GM18870 (cell line): Measurements from ENCODE around the gene KCNJ14.

Source experiments
- ATAC-seq: cut with Tn5 transposase; IDR thresholded peaks from one replicate; pipeline ENCODE4 v1.9.1; 2021; ENCODE audit warnings: moderate library complexity; ENCODE audit not compliant: unreplicated experiment

KCNJ14 gene

DNA sequence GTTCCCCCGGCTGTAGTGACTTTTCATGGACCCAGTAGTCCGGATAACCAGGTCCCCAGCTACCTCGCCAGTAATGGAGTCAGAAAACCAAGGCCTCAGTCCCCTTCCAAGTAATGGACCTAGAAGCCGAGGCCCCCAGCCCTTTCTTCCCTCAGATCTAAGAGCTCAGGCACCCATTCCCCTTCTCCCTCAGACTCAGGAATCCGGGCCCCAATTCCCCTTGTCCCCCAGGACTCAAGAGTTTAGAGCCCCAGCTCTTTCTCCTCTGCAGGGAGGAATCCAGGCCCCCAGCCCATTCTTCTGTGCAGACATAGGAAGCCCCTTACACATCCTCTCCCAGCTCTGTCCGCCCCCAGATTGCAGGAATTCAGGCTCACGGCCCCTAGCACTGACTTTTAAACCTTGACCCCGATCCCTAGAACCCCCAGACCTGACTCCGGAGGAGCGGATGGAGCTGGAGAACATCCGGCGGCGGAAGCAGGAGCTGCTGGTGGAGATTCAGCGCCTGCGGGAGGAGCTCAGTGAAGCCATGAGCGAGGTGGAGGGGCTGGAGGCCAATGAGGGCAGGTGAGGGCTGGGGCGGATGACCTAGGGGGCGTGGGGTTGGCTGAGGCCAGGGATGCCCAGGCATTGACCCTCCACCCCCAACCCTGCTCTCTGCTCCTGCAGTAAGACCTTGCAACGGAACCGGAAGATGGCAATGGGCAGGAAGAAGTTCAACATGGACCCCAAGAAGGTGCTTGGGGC is 14.7 kb downstream of the KCNJ14 start:
- no peak for ATAC-seq

DNA sequence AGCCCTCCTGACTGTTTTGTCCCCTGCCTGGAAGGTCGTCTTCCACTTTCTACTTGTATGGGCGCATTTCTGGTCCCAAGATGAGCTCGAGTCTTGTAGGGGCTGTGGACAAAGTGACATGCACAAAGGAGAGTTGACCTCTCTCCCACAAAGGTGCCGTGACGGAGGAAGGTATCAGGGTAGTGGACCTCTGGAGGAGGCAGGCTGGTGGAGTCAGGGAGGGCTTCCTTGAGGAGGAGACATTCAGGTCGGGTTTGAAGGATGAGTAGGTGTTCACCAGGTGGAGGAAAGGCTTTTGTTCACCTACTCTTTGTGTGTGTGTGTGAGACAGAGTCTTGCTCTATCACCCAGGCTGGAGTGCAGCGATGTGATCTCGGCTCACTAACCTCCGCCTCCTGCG is 15.5 kb downstream of the KCNJ14 start:
- ATAC-seq, result no peak

DNA sequence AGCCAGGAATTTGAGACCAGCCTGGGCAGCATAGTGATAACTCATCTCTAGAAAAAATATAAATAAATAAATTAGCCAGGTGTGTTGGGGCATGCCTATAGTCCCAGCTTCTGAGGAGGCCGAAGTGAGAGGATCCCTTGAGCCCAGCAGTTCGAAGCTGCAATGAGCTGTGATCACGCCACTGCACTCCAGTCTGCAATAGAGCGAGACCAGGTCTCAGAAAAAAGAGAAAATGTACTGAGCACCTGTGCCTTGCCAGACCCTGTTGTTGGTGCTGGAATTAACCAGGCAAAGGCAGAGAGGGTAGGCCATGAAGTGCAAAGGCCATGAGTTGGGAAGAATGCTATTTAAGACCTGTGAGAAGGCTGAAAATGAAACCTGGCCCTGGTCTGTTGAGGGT is 16.5 kb downstream of the KCNJ14 start:
- ATAC-seq, result no peak

DNA sequence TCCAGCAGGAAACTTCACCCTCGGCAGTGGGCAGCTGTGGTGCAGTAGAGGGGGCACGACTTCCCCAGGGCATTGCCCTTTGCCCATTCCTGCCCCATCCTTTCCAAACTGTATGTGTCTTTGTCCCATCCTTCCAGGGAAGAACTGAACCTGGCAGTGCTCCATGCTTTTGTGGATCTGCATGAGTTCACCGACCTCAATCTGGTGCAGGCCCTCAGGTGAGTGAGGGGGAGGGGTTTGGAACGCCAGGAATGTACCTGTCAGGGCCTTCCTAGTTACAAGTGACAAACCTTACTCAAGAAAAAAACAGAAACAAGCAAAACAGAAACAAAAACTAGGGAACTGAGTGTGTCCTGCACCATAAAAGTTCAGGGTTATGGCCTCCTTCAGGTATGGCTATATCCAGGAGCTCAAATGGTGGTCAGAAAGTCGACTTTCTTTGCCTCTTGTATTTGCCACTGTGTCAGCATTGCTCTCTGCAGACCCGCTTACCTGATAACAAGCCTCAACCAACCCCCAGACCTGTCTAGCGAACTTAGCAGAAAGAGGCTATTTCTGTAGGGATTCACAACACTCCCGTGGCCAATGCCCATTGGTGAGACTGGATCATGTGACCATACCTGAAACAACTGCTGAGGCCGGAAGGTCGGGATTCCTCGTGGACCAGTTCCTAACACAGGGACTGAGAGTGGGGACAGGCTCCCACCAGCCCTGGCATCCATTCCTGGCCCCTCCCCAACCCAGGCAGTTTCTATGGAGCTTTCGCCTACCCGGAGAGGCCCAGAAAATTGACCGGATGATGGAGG is 18.0 kb downstream of the KCNJ14 start:
- ATAC-seq, result no peak

DNA sequence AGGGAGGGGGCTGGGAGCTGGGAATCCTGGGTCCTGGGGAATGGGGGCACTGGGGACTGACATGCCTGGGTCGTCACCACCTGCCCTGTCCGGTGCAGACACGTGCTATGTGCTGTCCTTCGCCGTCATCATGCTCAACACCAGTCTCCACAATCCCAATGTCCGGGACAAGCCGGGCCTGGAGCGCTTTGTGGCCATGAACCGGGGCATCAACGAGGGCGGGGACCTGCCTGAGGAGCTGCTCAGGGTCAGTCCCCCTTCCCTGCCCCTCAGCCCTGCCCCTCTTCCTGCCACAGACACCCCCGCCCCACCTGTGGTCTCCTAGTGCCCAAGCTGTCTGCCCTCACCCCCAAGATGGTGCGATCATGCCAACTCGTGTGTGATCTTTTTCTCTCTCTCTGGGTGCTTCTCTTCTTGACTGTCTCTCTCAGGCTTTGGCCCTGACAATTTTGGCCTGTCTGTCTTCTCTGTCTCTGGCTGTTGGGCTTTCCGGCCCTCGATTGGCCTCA is 18.8 kb downstream of the KCNJ14 start:
- ATAC-seq, result no peak

DNA sequence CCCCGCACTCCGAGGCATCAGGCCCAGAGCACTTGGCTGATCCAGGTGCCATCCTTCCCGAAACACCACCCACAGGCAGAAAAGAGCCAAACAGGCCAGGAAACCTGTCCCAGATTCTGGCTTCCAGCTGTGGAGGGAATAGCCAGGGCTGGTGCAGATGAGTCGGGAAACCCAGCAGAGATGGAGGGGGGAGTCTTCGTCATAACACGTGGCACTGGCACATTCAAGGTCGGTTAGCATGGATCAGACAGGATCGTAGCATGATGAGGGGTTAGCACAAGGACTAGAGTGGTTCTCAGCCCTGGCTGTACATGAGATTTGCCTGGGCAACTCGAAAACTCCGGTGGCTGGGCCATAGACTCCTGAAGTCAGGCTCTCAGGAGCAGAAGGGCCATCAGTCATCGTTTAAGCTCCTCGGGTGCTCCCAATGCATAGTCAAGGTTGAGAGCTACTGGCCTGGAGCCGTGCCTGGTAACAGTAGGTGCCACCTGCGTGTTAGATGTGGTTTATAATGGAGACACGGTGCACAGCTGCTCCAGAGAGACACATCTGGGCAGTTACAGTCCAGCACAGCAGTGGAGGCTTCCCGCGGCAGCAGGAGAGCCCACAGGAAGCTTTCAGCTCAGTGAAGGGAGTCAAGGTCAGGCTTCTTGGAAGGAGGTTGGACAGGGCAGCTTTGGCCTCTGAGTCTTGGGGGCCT is 20.1 kb downstream of the KCNJ14 start:
- ATAC-seq, result no peak

DNA sequence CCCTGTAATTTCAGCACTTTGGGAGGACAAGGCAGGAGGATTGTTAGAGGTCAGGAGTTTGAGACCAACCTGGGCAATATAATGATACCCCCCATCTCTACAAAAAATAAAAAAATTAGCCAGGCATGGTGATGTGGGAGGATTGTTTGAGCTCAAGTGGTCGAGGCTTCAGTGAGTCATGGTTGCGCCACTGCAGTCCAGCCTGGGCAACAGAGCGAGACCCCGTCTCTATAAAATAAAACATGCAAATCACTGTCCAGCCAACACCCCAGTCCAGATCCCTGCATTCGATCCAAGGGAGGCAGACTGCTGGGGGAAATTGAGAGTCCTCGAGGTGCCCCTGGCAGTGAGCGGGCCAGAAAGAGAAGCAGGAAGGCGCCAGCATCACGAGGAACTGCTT is 20.8 kb downstream of the KCNJ14 start:
- ATAC-seq, result no peak

DNA sequence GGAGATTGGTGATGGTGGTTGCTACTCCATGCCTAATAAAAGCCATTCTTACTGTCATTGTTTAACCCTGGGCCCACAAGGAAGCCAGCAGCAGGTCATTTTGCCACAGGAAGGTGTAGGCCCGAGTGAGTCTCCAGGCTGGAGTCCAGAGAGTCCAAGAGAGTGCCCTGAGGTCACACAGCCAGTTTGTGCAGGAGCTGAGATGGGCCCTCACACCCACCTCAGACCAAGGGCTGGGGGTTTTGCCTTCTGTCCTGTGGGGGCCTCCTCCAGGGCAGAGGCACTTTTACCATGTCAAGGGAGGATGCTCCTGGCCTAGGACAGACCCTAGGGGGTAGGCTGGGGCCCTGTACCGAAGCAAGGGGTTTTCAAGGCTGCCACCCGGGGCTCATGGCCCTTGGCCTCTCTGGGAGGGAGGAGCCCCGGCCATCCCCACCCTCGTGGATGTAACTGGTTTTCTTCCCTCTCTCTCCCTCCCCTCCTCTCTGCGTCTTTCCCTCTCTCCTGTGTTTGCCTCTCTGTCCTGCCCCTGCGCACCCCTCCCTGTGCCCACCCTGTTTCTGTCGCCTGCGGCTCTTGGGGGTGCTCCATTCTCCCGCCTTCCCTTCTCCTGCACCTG is 21.8 kb downstream of the KCNJ14 start:
- no peak for ATAC-seq

DNA sequence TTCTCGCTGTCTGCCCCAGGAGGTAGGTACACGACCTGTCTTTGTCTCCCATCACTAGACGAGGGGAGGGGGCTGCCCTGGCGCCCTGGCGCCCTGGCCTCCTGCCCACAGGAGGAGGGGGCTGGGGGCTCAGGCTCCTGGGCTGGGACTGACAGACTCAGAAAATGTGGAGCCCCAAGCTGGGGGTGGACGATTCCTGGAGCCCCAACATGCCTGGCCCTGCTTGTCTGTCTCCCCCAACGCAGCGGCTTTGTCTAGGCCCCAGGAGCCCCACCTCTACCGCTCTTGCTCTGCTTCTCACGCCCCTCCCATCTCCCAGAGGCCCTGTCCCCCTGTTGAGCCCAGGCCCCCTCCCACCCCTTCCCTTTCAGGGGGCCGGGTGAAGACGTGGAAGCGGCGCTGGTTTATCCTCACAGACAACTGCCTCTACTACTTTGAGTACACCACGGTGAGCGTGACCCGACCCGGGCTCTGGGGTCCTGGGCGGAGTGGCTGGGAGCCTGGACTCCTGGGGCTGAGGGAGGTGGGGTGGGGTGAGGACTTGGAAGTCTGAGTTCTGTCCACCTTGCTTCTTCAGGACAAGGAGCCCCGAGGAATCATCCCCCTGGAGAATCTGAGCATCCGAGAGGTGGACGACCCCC is 22.4 kb downstream of the KCNJ14 start:
- no peak for ATAC-seq

DNA sequence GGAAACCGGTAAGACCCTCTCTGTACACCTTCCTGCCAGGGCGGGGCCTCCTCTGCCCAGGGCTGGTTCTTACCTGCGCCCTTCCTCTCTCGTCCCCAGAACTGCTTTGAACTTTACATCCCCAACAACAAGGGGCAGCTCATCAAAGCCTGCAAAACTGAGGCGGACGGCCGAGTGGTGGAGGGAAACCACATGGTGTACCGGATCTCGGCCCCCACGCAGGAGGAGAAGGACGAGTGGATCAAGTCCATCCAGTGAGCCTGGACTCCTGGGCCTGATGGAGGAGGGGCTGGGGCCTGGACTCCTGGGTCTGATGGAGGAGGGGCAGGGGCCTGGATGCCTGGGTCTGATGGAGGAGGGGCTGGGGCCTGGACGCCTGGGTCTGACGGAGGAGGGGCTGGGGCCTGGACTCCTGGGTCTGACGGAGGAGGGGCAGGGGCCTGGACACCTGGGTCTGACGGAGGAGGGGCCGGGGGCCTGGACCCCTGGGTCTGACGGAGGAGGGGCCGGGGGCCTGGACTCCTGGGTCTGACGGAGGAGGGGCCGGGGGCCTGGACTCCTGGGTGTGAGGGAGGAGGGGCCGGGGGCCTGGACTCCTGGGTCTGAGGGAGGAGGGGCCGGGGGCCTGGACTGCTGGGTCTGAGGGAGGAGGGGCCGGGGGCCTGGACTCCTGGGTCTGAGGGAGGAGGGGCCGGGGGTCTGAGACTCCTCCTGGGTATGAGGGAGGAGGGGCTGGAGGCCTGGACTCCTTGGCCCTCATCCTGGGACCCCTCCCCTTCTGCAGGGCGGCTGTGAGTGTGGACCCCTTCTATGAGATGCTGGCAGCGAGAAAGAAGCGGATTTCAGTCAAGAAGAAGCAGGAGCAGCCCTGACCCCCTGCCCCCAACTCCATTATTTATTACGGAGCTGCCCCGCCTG is 23.2 kb downstream of the KCNJ14 start:
- no peak for ATAC-seq

DNA sequence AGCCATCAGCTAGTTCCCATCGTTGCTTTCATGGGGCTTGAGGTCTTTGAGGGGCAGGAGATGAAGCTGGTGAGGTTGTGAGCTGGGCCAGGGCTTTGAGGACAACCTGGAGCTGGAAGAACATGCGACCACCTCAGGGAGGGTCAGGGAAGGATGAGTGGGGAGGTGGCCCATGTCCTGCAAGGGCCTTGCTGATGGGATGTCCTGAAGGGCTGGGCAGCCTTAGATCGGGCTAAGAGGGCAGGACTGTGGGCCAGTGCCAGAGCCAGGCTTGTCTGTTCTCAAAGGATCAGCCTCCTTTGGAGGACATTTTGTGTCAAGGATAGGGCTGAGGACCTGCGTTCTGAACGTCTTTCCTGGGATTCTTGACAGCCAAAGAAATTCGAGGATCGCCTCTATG is 24.3 kb downstream of the KCNJ14 start:
- ATAC-seq, result no peak

DNA sequence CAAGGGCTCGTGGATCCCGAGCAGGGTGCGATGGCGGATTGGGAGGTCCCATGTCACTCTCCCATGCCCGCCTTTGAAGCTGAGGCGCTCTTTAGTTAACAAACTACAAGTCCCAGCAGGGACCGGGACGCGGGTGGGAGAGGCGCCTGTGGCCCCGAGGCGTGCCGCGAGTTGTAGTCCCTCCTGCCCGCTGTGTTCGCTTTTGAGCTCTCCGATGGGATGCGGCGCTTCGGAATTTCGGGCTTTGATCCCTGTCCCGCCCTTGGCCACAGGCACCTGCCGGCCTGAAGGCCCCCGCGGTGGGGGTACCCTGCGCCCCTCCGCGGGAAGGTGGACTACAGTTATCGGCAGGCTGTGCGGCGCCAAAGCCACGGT is 24.8 kb downstream of the KCNJ14 start:
- no peak for ATAC-seq

DNA sequence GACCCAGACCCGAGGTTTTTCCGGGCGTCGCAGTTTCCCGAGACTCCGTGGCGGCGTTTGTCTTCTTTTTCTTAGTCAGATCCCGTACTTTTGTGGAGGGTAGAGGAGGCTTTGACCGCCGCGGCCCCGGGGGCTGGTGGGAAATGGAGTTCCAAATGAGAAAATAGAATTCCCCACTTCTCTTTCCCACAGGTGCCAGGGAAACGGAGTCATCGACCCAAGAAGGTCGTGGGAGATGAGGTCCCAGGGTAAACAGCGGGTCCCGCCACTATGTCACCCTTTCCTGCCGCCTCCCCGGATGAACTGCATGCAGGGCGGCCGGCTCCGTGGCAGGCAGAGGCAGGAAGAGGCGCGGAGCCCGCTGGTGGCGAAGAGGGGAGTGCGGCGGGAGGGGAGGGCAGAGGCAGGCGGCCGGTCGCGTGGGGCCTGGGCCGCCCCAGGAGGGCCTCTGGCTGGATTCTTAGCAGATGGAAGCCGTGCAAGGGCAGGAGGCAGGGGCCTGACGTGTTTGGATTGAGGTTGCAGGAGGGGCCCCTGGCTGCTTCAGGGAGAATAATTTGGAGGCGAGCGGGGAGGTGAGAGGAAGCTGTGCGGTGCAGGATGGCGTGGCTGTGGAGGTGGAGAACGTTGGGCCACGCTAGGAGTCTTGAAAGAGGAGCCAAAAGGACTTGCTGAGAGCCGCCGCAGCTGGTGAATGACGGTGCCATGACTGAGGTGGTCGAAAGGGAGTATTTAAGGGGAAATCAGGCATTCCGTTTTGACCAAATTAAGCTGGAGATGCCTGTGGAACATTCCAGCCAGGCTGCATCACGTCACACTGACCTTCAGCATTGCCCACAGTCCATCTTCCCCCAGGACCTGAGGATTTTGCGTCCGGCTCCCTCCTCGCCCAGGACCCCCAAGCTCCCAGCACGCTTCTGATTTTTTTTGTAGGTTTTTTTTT is 25.5 kb downstream of the KCNJ14 start:
- ATAC-seq, result no peak

DNA sequence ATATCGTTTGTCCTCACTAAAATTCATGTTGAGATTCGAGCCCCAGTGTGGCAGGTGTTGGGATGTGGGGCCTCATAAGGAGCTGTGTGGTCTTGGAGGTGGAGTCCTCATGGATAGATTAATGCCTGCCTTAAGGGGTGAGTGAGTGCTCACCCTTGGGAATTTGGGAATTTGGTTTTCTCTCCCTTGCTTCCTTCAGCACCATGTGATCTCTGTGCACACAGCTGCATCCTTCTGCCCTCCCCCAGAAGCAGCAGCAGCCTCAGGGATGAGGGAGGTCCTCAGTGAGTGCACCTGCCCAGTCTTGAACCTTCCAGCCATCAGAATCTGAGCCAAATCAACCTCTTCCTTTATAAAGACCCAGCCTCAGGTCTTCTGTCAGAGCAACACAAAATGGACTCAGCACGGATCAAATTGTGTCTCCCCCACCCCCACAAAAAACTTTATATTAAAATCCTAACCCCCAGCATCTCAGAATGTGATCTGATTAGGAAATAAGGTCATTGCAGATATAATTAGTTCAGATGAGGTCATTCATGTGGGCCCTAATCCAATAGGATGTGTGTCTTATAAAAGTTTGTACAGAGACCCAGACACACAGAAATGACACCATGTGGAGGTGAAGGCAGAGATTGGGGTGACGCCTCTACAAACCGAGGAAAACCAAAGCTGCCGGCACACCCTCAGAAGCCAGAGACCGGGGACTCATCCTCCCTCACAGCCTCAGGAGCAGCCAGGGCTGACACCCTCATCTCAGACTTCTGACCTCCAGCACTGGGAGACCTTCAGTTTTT is 26.7 kb downstream of the KCNJ14 start:
- no peak for ATAC-seq

DNA sequence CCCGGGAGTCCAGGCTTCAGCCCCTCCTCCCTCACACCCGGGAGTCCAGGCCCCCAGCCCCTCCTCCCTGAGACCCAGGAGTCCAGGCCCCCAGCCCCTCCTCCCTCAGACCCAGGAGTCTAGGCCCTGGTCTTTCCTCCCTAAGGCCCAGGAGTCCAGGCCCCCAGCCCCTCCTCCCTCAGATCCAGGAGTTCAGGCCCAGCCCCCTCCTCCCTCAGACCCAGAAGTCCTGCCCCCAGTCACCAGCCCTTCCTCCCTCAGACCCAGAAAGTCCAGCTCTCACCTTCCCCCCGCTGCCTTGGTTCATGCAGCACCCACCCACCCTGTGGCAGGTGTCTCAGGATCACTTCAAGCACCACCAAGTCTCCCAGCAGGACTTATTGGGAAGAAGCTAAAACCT is 27.9 kb downstream of the KCNJ14 start:
- ATAC-seq, result no peak

DNA sequence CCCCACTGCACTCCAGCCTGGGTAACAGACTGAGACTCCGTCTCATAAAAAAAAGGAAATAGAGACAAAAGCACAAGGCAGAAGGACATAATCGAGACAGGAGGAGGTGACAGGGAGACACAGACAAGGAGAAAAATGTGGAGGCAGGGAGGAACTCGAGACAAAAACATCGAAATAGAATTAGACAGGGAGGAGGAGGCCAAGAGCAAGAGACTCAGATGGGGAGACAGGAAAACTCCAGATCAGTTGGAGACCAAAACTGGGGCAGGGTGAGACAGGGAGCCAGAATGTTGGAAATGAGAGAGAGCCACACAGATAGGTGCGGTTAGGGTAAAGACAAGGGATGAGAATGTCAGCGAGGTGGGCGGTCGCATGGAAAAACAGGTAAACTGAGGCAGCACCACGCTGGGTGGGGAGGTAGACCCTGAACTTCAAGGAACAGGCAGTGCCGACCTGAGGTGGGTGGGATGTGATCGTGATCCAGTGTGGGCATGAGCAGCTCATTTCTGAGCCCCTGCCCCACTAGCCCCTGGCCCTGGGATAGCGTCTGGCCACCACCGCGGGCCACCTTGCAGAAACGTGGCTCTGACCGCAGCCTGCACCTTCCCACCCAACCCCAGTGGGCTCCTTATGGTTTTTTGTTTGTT is 29.0 kb downstream of the KCNJ14 start:
- no peak for ATAC-seq

DNA sequence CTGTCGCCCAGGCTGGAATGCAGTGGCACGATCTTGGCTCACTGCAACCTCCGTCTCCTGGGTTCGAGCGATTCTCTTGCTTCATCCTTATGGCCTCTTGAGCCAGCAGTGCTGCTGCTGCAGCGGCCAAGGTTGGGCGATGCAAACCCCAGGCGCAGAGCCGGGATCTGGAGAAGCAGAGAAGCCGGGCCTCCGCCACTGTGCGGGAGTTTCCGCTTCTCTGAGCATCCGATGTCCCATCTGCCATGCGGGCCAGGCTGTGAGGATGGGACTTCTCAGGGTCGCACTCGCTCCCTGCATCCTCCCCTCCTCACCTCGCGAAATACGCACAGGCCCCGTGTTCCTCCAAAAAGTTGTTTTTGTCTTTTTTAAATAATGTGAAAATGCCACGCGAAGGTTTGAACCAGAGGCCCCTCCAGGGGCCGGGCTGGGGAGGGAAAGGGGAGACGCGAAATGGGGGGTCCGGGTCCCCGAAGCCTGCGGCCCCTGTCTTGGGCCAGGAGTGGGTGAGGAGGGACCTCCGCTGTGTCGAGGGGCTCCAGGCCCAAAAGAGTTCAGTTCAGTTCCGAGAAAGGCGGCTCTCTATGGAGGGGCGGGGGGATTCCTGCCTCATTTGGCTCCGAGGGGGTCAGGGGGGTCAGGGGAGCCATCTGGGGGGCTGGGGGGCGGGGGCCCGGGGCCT is 29.7 kb downstream of the KCNJ14 start:
- ATAC-seq, result no peak
